Fibroblast of lung (primary cell): ENCODE measurements around the gene JADE2.

ENCODE experiments used
- EZH2 ChIP-seq: IDR thresholded peaks from 2 replicates; pipeline ENCODE4 v1.5.1; 2012; ENCODE audit warnings: low read length, control low read depth, mild to moderate bottlenecking; ENCODE audit errors: missing control alignments
- TF ChIP-seq, protein P1 (sequence below), 2 donors: IDR thresholded peaks in 1 of 2; conservative IDR thresholded peaks in 1 of 2; 1 replicate in 1 of 2; 2 replicates in 1 of 2; pipeline ENCODE4 v1.5.1; 2011 to 2012; ENCODE audit warnings: low read length in 2 of 2, control low read depth in 1 of 2, inconsistent platforms in 1 of 2, low read depth in 1 of 2, mild to moderate bottlenecking in 1 of 2

GRCh38 chr5:134539732-134540131 lies 14.3 kb downstream of the JADE2 start:
- TF ChIP-seq, protein P1, sequence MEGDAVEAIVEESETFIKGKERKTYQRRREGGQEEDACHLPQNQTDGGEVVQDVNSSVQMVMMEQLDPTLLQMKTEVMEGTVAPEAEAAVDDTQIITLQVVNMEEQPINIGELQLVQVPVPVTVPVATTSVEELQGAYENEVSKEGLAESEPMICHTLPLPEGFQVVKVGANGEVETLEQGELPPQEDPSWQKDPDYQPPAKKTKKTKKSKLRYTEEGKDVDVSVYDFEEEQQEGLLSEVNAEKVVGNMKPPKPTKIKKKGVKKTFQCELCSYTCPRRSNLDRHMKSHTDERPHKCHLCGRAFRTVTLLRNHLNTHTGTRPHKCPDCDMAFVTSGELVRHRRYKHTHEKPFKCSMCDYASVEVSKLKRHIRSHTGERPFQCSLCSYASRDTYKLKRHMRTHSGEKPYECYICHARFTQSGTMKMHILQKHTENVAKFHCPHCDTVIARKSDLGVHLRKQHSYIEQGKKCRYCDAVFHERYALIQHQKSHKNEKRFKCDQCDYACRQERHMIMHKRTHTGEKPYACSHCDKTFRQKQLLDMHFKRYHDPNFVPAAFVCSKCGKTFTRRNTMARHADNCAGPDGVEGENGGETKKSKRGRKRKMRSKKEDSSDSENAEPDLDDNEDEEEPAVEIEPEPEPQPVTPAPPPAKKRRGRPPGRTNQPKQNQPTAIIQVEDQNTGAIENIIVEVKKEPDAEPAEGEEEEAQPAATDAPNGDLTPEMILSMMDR (conservative IDR thresholded peaks at IDR 0.05 in 1 of 2, IDR thresholded peaks at IDR 0.05 in 1 of 2; ENCODE audit: low read depth in 1 of 2, low read length in 2 of 2) = no peak
- TF ChIP-seq EZH2 = no peak
